WTC11 (cell line): ENCODE results near the gene KSR2. TPM values are rescaled to one million over a fixed set of nuclear protein-coding genes. Genes with fewer than 3 reads are reported as not detected.
A peak's percentile ranks its signal among the peaks of the same experiment; 100 is the strongest.

Source experiments
- ATAC-seq: fragments of 200-7000 bp; cut with Tn5 transposase; 2 replicates; pipeline ENCODE4 v1.10.0; 2021; ENCODE audit warnings: mild to moderate bottlenecking, moderate library complexity
- CTCF ChIA-PET: fragments of 300-600 bp; sonication (Branson Sonifier 250); formaldehyde crosslinking; loops from one replicate; lab custom pipeline; 2021; ENCODE audit warnings: antibody characterized with exemption; lab: Charles Lee
- POLR2A ChIA-PET: fragments of 350-600 bp; sonication (Branson Sonifier 250); formaldehyde crosslinking; loops from one replicate; lab custom pipeline; 2021; ENCODE audit warnings: antibody characterized with exemption; lab: Charles Lee
- DNase-seq: peaks from one replicate; pipeline ENCODE4 v3.0.0; 2021; ENCODE audit warnings: low spot score
- H3K27ac Mint-ChIP-seq: 2 replicates; pipeline ENCODE4 v1.8.0; 2021; ENCODE audit warnings: mixed read lengths
- H3K27me3 Mint-ChIP-seq: 2 replicates; pipeline ENCODE4 v1.8.0; 2021; ENCODE audit warnings: low read depth, mild to moderate bottlenecking, moderate library complexity, mixed read lengths
- H3K36me3 Mint-ChIP-seq: 2 replicates; pipeline ENCODE4 v1.8.0; 2021; ENCODE audit warnings: mixed read lengths
- H3K4me1 Mint-ChIP-seq: 2 replicates; pipeline ENCODE4 v1.8.0; 2022; ENCODE audit warnings: mixed read lengths
- H3K4me3 Mint-ChIP-seq: 2 replicates; pipeline ENCODE4 v1.8.0; 2021; ENCODE audit warnings: mild to moderate bottlenecking, moderate library complexity, mixed read lengths
- H3K9me3 Mint-ChIP-seq: 2 replicates; pipeline ENCODE4 v1.8.0; 2021; ENCODE audit warnings: mixed read lengths
- CREM ChIP-seq: sonication (generic); formaldehyde crosslinking; IDR thresholded peaks from 2 replicates; pipeline ENCODE4 v1.8.1; 2022; ENCODE audit warnings: mild to moderate bottlenecking, missing genetic modification reagents, moderate library complexity
- ESRRA ChIP-seq: sonication (generic); formaldehyde crosslinking; IDR thresholded peaks from 2 replicates; pipeline ENCODE4 v1.8.1; 2022; ENCODE audit warnings: mild to moderate bottlenecking, missing genetic modification reagents, borderline replicate concordance
- ETV6 ChIP-seq: sonication (generic); formaldehyde crosslinking; IDR thresholded peaks from 2 replicates; pipeline ENCODE4 v1.8.1; 2022; ENCODE audit warnings: mild to moderate bottlenecking, missing genetic modification reagents
- FOXP1 ChIP-seq: sonication (generic); formaldehyde crosslinking; IDR thresholded peaks from 2 replicates; pipeline ENCODE4 v1.8.0; 2022; ENCODE audit warnings: missing genetic modification reagents, mild to moderate bottlenecking, moderate library complexity, borderline replicate concordance
- GABPB1 ChIP-seq: sonication (generic); formaldehyde crosslinking; IDR thresholded peaks from 2 replicates; pipeline ENCODE4 v1.8.1; 2023; ENCODE audit warnings: mild to moderate bottlenecking, missing genetic modification reagents
- JUN ChIP-seq: sonication (generic); formaldehyde crosslinking; IDR thresholded peaks from 2 replicates; pipeline ENCODE4 v1.8.0; 2023; ENCODE audit warnings: mild to moderate bottlenecking, missing genetic modification reagents
- MYBL2 ChIP-seq: sonication (generic); formaldehyde crosslinking; IDR thresholded peaks from 2 replicates; pipeline ENCODE4 v1.8.1; 2023; ENCODE audit warnings: mild to moderate bottlenecking, moderate library complexity, missing genetic modification reagents
- NR2C2 ChIP-seq: sonication (generic); formaldehyde crosslinking; IDR thresholded peaks from 2 replicates; pipeline ENCODE4 v1.8.0; 2022; ENCODE audit warnings: mild to moderate bottlenecking, missing genetic modification reagents
- SMAD4 ChIP-seq: sonication (generic); formaldehyde crosslinking; IDR thresholded peaks from 2 replicates; pipeline ENCODE4 v1.8.0; 2022; ENCODE audit warnings: mild to moderate bottlenecking, missing genetic modification reagents
- TCF7 ChIP-seq: sonication (generic); formaldehyde crosslinking; IDR thresholded peaks from 2 replicates; pipeline ENCODE4 v1.8.0; 2022; ENCODE audit warnings: mild to moderate bottlenecking, low read depth, missing genetic modification reagents, moderate library complexity
- TEAD4 ChIP-seq: sonication (generic); formaldehyde crosslinking; IDR thresholded peaks from 2 replicates; pipeline ENCODE4 v1.8.0; 2022; ENCODE audit warnings: mild to moderate bottlenecking, missing genetic modification reagents
- ZNF121 ChIP-seq: sonication (generic); formaldehyde crosslinking; IDR thresholded peaks from 2 replicates; pipeline ENCODE4 v1.8.0; 2023; ENCODE audit warnings: missing genetic modification reagents
- total RNA-seq: library from RNA; stranded (reverse); gene quantifications from 3 replicates; pipeline ENCODE4 v1.2.3, GENCODE V29; 2021
- TF ChIP-seq, protein P1 (sequence below): sonication (generic); formaldehyde crosslinking; IDR thresholded peaks from 2 replicates; pipeline ENCODE4 v1.8.1; 2022; ENCODE audit warnings: mild to moderate bottlenecking, moderate library complexity, missing genetic modification reagents
- TF ChIP-seq, protein P2 (sequence below): sonication (generic); formaldehyde crosslinking; IDR thresholded peaks from 2 replicates; pipeline ENCODE4 v1.8.1; 2022; ENCODE audit warnings: low read depth, missing genetic modification reagents, borderline replicate concordance
- TF ChIP-seq, protein P3 (sequence below): sonication (generic); formaldehyde crosslinking; IDR thresholded peaks from 2 replicates; pipeline ENCODE4 v1.8.0; 2023; ENCODE audit warnings: missing genetic modification reagents, mild to moderate bottlenecking, borderline replicate concordance
- TF ChIP-seq, protein P4 (sequence below): sonication (generic); formaldehyde crosslinking; IDR thresholded peaks from 2 replicates; pipeline ENCODE4 v1.8.1; 2022; ENCODE audit warnings: low read depth, mild to moderate bottlenecking, moderate library complexity, missing genetic modification reagents, borderline replicate concordance
- TF ChIP-seq, protein P5 (sequence below): fragments of 250-450 bp; sonication (Bioruptor Pico); IDR thresholded peaks from 2 replicates; pipeline ENCODE4 v2.1.2; 2022; ENCODE audit warnings: mild to moderate bottlenecking, moderate library complexity
- TF ChIP-seq, protein P6 (sequence below): fragments of 250-450 bp; sonication (Bioruptor Pico); IDR thresholded peaks from 2 replicates; pipeline ENCODE4 v1.9.0; 2021; ENCODE audit warnings: mild to moderate bottlenecking

Gene KSR2
- total RNA-seq, 1 experiment from 2014 or later: 2.4 TPM

DNA sequence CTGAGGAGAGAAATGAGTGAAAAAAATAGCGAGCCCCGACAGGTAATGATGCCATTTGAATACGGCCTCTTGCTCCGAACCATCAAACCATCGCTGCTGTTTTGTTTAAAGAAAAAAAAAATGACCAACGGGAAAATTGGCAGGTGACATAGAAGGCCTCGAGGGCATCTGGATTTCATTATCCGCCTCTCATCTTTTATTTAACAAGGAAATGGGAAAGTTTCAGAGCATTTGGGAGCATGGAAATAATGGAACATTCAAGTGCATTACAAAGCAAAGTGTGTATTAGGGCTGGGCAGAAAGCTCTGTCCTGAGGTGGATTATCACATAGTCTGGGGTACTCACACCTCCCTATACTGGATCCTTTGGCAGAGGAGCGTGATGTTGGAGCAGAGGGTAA is 258.7 kb downstream of the KSR2 start (continued):
- TF ChIP-seq, protein P1, sequence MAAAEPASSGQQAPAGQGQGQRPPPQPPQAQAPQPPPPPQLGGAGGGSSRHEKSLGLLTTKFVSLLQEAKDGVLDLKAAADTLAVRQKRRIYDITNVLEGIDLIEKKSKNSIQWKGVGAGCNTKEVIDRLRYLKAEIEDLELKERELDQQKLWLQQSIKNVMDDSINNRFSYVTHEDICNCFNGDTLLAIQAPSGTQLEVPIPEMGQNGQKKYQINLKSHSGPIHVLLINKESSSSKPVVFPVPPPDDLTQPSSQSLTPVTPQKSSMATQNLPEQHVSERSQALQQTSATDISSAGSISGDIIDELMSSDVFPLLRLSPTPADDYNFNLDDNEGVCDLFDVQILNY (CRISPR knock-in tag): no peak
- TF ChIP-seq ETV6 (CRISPR knock-in tag): no peak
- no peak for TF ChIP-seq TEAD4 (CRISPR knock-in tag)
- TF ChIP-seq, protein P2, sequence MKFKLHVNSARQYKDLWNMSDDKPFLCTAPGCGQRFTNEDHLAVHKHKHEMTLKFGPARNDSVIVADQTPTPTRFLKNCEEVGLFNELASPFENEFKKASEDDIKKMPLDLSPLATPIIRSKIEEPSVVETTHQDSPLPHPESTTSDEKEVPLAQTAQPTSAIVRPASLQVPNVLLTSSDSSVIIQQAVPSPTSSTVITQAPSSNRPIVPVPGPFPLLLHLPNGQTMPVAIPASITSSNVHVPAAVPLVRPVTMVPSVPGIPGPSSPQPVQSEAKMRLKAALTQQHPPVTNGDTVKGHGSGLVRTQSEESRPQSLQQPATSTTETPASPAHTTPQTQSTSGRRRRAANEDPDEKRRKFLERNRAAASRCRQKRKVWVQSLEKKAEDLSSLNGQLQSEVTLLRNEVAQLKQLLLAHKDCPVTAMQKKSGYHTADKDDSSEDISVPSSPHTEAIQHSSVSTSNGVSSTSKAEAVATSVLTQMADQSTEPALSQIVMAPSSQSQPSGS (CRISPR knock-in tag): no peak
- no peak for TF ChIP-seq FOXP1 (CRISPR knock-in tag)
- TF ChIP-seq ESRRA: no peak
- no peak for TF ChIP-seq SMAD4 (CRISPR knock-in tag)
- TF ChIP-seq TCF7 (CRISPR knock-in tag): no peak

DNA sequence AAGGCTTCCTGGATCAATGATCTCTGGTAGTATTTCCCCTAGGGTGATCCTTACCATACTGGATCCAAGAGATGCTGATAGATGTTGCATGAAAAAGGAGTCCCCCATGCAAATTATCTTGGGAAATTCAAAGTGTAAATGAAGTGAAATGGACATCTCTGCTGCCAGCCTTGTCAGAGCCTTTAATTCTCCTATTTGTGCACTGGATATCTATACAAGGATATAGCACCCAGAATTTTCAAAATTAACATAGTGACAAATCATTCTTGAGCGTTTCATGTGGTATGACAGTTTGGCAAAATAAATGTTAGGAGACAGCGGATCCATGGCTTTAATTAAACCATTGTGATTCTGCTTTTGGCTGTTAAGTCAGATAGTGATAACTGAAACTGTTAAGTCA is 260.9 kb downstream of the KSR2 start:
- no peak overlapping the region for H3K4me3 Mint-ChIP-seq
- H3K27me3 Mint-ChIP-seq: no peaks in the 10 kb centered on the region
- H3K27ac Mint-ChIP-seq: no peak overlapping the region
- TF ChIP-seq, protein P3, sequence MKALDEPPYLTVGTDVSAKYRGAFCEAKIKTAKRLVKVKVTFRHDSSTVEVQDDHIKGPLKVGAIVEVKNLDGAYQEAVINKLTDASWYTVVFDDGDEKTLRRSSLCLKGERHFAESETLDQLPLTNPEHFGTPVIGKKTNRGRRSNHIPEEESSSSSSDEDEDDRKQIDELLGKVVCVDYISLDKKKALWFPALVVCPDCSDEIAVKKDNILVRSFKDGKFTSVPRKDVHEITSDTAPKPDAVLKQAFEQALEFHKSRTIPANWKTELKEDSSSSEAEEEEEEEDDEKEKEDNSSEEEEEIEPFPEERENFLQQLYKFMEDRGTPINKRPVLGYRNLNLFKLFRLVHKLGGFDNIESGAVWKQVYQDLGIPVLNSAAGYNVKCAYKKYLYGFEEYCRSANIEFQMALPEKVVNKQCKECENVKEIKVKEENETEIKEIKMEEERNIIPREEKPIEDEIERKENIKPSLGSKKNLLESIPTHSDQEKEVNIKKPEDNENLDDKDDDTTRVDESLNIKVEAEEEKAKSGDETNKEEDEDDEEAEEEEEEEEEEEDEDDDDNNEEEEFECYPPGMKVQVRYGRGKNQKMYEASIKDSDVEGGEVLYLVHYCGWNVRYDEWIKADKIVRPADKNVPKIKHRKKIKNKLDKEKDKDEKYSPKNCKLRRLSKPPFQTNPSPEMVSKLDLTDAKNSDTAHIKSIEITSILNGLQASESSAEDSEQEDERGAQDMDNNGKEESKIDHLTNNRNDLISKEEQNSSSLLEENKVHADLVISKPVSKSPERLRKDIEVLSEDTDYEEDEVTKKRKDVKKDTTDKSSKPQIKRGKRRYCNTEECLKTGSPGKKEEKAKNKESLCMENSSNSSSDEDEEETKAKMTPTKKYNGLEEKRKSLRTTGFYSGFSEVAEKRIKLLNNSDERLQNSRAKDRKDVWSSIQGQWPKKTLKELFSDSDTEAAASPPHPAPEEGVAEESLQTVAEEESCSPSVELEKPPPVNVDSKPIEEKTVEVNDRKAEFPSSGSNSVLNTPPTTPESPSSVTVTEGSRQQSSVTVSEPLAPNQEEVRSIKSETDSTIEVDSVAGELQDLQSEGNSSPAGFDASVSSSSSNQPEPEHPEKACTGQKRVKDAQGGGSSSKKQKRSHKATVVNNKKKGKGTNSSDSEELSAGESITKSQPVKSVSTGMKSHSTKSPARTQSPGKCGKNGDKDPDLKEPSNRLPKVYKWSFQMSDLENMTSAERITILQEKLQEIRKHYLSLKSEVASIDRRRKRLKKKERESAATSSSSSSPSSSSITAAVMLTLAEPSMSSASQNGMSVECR: no peak
- no peak for TF ChIP-seq NR2C2 (CRISPR knock-in tag)
- TF ChIP-seq, protein P4, sequence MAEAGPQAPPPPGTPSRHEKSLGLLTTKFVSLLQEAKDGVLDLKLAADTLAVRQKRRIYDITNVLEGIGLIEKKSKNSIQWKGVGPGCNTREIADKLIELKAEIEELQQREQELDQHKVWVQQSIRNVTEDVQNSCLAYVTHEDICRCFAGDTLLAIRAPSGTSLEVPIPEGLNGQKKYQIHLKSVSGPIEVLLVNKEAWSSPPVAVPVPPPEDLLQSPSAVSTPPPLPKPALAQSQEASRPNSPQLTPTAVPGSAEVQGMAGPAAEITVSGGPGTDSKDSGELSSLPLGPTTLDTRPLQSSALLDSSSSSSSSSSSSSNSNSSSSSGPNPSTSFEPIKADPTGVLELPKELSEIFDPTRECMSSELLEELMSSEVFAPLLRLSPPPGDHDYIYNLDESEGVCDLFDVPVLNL (CRISPR knock-in tag): no peak
- TF ChIP-seq CREM (CRISPR knock-in tag): no peak
- TF ChIP-seq MYBL2: no peak
- TF ChIP-seq ZNF121 (CRISPR knock-in tag): no peak
- no peak for TF ChIP-seq JUN (CRISPR knock-in tag)
- TF ChIP-seq GABPB1 (CRISPR knock-in tag): no peak
- H3K4me1 Mint-ChIP-seq: peaks cover 18% of the 10 kb centered on the region
- no peaks in the 10 kb centered on the region for H3K9me3 Mint-ChIP-seq
- no peak for DNase-seq
- ChIA-PET POLR2A (no interaction called here), CTCF (interaction anchor here (1.6 kb wide), 1 partner anchor 142 kb away, joined by 4 read pairs; no protein-coding TSS in a partner anchor)
- ATAC-seq: no peak
- no peaks in the 10 kb centered on the region for H3K36me3 Mint-ChIP-seq

DNA sequence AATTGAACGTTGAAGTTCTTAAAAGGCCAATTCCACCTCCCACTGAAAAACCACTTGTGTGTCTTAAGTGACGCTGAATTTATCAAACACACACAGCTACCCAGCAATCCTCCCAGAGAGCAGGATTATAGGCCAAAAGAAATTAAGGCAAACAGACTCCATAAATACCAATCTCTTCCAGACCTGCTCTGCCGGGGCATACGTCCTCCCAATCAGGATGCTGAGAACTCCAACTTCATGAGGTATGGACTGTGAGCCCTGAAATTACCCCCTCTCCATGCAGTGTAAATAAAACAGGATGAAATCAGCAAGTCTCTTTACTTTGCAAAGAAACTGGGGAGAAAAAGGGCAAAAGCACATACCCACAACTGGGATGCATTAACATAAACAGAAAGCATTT is 265.2 kb downstream of the KSR2 start:
- Mint-ChIP-seq H3K4me1 (peaks cover 20% of the 10 kb centered on the region), H3K9me3 (peaks cover 9% of the 10 kb centered on the region), H3K4me3 (no peak overlapping the region), H3K36me3 (no peaks in the 10 kb centered on the region), H3K27me3 (no peaks in the 10 kb centered on the region), H3K27ac (no peak overlapping the region)
- TF ChIP-seq, protein P5, sequence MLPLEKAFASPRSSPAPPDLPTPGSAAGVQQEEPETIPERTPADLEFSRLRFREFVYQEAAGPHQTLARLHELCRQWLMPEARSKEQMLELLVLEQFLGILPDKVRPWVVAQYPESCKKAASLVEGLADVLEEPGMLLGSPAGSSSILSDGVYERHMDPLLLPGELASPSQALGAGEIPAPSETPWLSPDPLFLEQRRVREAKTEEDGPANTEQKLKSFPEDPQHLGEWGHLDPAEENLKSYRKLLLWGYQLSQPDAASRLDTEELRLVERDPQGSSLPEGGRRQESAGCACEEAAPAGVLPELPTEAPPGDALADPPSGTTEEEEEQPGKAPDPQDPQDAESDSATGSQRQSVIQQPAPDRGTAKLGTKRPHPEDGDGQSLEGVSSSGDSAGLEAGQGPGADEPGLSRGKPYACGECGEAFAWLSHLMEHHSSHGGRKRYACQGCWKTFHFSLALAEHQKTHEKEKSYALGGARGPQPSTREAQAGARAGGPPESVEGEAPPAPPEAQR (CRISPR knock-in tag): no peak
- TF ChIP-seq, protein P6, sequence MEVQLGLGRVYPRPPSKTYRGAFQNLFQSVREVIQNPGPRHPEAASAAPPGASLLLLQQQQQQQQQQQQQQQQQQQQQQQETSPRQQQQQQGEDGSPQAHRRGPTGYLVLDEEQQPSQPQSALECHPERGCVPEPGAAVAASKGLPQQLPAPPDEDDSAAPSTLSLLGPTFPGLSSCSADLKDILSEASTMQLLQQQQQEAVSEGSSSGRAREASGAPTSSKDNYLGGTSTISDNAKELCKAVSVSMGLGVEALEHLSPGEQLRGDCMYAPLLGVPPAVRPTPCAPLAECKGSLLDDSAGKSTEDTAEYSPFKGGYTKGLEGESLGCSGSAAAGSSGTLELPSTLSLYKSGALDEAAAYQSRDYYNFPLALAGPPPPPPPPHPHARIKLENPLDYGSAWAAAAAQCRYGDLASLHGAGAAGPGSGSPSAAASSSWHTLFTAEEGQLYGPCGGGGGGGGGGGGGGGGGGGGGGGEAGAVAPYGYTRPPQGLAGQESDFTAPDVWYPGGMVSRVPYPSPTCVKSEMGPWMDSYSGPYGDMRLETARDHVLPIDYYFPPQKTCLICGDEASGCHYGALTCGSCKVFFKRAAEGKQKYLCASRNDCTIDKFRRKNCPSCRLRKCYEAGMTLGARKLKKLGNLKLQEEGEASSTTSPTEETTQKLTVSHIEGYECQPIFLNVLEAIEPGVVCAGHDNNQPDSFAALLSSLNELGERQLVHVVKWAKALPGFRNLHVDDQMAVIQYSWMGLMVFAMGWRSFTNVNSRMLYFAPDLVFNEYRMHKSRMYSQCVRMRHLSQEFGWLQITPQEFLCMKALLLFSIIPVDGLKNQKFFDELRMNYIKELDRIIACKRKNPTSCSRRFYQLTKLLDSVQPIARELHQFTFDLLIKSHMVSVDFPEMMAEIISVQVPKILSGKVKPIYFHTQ (CRISPR knock-in tag): no peak
- ChIA-PET POLR2A (interaction anchor here (1.2 kb wide), 1 partner anchor 18 kb away, joined by 3 read pairs; no protein-coding TSS in a partner anchor), CTCF (interaction anchor here (1.0 to 2.2 kb wide), 4 partner anchors 10 to 154 kb away, joined by 3 to 9 read pairs (median 4); no protein-coding TSS in a partner anchor)
- peak; percentile 39; the same call in 1 of the 2 replicates for ATAC-seq
- DNase-seq: no peak
